ENCODE measurements around the gene TMEM40.
"Not testable (repeated sequence)": the region's sequence is repeated elsewhere in the genome, so short reads cannot be mapped to it uniquely, and the experiment has no call there.

TMEM40 gene

DNA sequence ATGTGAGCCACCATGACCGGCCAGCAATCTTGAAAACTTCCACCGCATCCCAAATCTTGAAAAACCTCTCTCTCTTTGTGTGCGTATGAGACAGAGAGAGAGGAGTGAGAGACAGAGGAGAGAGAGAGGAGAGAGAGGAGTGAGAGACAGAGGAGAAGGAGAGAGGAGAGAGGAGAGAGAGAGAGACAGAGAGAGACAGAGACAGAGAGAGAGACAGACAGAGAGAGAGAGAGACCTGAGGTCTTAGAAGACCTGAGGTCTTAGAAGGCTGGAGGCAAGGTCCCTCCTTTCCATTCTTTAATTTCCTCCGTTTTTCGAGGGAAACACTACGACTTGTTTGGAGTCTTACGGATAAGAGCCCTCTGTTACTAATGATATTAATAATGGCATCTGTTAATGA lies 39.5 kb downstream of the TMEM40 start:
- no peak for DNase-seq (ENCODE audit: low read depth)

DNA sequence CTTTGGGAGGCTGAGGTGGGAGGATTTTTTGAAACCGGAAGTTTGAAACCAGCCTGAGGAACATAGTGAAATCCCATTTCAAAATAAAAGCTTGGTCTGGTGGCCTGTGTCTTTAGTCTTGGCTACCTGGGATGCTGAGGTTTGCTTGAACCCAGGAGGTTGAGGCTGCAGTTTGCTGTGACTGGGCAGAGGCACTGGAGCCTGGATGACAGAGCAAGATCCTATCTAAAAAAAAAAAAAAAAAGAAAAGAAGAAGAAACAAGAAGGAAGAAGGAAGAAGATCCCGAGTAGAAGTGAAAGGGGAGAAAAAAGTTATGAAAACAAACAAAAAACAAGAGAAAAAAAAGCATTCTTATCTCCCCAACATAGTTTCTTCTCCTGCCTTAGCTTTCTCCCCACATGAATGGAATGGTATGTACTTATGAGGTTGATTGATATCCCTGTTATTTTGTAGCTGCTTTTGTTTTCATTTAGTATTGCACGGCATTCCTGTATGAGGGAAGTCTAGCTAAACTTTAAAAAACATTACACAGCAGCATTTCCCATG lies 42.4 kb downstream of the TMEM40 start:
- peak; percentile 40 for DNase-seq (ENCODE audit: low read depth)

DNA sequence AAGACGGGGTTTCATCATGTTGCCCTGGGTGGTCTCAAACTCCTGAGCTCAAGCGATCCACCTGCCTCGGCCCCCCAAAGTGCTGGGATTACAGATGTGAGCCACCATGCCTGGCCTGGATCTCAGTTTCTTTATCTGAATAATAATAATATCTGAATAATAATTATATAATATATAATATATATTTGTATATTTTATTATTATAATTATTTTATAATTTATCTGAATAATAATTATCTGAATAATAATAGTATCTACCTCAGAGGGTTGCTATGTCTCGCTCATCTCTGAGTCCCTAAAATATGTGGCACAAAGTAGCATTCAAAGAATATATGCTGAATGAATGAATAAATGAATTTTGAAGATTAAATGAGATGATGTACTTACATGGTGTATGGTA lies 44.8 kb downstream of the TMEM40 start:
- no peak for DNase-seq (ENCODE audit: low read depth)

DNA sequence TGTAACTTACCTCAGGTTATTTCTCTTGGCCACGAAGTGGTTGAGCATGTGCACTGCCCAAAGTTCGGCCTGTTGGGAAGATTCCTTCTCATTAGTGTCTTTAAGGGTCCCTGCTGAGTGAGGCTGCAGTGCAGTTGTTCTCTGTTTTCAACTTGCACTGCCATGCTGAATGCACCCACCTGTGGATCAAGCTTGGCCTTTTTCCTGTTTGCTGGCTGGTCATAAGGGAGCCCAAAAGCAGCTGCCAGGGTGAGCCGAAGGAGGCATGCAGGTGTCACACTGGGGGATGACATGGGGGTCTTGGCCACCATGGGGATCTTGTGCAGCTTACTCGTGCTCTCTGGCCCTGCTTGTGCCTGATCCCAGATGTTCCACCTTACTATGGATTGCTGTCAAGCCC lies 49.0 kb downstream of the TMEM40 start:
- DNase-seq (ENCODE audit: low read depth), result no peak

DNA sequence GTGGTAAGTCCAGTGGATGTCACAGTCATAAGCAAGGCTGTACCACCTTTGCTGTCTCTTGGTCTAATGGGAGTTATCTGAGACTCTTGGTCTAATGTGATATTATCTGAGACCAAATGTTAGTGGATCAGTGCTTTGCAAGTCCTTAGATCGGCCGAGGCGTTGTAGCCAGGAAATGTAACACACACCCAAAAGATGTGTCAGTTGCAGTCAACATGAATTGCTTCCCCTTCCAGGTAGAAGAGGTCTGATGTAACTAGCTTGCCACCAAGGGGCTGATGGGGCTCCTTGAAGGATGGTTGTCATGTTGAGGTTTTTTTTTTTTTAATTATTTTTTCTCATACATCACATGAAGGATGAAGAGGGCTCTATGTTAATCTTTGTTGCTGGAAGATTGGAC lies 49.7 kb downstream of the TMEM40 start:
- no peak for DNase-seq (ENCODE audit: low read depth)

DNA sequence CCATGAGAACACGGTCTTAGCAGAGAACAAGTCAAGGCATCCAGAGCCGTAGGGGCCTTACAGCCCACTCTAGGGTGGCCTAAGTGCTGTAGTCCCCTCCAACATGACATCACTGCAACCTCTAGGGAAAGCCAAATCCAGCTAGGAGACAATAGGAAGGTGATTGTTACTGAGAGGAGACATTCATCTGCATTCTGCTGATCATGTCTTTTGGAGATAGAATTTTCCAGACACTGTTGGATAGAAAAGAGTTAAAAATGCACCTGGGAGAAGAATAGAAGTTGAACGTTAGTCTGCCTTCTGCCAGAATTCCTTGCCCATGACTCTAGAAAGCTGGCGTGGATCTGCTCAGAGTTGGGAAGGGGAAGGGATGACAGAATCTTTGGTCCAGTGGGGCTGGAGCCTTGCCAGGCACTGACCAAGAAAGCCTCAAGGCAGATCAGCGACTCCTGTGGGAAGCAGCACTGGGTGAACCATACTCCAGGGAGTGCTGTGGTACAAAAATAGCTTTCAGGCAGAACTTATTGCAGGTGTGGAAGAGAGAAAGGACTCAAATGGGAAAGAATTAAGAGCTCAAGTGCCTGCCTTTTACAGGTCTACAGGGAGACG lies 50.4 kb downstream of the TMEM40 start:
- DNase-seq (ENCODE audit: low read depth), result peak; percentile 96

DNA sequence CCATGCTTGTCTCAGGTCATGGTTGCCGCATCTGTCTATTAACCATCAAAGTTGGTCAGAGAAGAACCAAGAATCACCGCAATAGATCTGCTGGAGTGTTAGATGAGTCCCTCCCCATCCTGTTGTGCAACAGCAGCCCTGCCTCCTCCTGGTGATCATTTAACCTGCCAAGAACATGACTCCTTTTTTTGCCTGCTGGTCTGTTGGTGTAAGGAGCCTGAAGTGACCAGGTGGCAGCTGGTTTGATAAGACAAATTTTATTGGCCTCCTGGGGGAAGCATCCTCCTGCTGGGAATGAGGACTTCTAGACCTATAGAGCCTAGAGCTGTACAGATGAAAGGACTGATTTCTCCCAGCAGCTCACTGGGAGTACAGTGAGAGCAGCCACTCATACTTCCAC lies 51.6 kb downstream of the TMEM40 start:
- peak; percentile 21 for DNase-seq (ENCODE audit: low read depth)

DNA sequence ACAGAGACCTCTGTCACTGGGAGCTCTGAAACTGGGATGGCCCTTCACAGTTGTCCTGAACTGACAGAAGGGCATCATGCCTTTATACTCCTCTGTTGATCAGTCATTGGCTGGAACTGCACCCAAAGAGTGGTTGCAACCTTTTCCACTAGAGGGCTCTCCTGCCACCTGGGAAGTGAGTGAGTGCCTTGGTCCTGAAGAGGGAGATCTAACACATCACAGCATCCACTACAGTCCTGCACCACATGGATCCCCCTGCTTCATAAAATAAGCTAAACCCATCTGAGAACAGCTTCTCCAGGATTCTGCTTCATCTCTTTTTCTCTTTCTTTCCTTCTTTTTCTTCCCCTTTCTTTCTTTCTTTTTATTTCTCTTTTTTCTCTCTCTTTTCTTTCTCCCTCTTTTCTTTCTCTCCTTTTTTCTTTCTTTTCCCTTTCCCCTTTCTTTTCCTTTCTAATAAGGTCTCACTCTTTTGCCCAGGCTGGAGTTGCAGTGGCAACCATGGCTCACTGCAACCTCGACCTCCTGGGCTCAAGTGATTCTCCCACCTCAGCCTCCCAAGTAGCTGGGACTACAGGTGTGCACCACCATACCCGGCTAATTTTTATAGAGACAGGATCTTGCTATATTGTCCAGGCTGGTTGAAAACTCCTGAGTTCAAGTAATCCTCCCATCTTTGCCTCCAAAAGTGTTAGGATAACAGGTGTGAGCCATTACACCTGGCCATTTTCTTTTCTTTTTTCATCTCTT lies 52.4 kb downstream of the TMEM40 start:
- DNase-seq (ENCODE audit: low read depth), result peak; percentile 78

DNA sequence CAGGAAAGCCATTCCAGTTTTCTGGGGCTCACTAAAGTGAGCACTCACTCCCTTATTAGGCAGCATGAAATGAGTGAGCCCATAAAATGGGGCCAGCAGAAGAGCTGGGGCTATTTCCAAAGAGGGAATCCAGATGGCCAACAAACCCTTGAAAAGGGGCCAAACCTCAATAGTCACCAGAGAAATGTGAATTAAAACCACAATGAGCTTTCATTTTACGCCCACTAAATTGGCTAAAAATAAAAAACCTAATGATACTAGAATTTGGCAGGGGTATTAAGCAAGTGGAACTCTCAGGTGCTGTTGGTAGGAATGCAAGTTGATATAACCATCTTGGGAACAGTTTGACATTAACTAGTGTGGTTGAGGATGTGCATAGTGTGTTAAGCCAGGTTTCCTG lies 53.1 kb downstream of the TMEM40 start:
- peak; percentile 79 for DNase-seq (ENCODE audit: low read depth)

DNA sequence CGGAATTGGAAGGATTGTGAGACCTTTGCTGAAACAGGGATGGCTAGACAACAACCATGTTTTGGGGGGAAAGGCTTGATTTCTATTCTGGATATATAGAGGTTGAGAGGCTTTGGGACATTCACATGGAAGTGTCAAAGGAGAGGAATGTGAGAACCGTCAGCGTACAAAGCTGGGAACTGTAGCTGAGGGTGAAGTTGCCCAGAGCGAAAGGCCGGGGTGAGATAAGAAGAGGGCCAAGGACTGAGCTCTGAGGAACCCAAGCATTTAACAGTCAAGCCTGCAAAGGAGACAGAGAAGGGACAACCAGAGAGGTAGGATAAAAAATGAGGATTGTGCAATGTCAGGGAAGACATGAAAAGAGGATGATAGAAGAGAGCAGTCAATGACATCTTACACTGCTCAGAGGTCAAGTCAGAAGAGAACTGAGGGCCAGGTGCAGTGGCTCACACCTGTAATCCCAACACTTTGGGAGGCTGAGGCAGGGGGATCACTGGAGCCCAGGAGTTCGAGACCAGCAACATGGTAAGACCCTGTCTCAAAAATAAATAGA lies 53.6 kb downstream of the TMEM40 start:
- no peak for DNase-seq (ENCODE audit: low read depth)

DNA sequence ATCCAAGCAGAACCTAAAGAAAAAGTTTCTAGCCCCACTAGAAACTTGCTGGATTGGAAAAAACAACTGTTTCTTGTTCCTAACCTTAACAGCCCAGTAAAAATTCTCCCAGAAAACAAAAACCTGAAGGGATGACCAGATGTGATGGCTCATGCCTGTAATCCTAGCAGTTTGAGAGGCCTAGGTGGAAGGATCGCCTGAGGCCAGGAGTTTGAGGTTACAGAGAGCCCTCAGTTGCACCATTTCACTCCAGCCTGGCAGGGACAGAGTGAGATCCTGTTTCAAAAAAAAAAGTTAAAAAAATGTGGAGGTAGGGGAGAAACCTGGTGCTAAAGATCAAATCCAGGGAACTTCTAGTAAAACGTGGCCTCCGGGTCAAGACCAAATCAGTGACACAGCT lies 56.6 kb downstream of the TMEM40 start:
- no peak for DNase-seq (ENCODE audit: low read depth)

DNA sequence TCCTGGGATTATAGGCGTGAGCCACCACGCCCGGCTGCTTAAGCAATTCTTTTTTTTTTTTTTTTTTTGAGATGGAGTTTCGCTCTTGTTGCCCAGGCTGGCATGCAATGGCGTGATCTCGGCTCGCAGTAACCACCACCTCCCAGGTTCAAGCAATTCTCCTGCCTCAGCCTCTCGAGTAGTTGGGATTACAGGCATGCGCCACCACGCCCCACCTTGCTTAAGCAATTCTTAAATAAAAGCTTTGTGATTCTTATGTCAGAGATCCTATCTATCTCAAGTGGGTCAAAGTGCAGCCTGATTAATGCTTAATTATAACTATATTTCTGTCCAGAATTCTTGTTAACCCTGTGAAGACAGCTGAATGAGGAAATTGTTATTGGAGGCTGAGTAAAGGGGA lies 57.5 kb downstream of the TMEM40 start:
- not testable (repeated sequence) for DNase-seq (ENCODE audit: low read depth)

DNA sequence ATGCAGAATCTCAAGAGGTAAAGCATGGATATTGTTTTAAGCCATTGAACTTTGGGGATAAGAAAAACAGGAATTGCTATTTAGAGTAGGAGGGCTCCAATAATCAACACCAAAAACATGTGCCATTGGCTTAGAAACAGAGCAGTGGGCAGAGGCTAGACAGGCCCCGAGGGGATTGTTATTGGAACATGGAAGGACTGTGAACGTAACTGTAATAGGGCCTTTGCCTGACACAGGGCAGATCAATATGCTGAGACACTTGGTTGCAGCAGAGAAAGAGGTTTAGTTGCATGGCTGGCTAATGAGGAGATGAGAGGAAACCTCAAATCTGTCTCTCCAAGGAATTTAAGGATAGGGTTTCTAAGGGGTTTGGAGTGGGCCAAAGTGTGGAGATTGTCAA lies 58.3 kb downstream of the TMEM40 start:
- DNase-seq (ENCODE audit: low read depth), result no peak

DNA sequence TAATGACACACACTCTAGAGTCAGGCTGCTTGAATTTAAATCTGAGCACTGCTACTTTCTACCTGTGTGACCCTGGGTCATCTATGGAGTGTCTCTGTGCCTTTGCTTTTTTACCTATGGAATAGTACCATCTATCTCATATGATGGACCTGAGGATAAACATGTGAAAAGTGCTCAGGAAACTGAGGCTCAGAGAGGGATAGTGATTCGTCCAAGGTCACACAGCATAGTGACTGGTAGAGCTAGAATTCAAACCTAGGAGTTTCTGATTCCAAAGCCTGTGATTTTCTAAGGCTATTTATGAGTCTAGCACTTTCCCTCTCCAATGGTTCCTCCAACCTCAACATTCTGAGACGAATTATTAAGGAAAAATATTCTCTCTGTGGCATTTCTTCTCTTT lies 63.1 kb downstream of the TMEM40 start:
- DNase-seq (ENCODE audit: low read depth), result no peak

DNA sequence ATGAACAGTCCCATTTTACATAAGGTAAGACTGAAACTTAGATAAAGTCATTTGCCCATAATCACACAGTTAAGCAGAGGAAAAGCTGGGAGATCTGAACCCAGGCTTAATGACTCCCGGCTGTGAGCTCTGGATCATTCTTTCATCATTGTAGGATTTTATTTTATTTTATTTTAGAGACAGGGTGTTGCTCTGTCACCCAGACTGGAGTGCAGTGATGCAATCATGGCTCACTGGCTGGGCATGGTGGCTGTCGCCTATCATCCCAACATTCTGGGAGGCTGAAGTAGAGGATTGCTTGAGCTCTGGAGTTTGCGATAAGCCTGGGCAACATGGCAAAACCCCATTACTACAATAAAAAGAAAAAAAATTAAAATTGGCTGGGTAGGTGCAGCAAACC lies 63.9 kb downstream of the TMEM40 start:
- DNase-seq (ENCODE audit: low read depth), result peak; percentile 34

DNA sequence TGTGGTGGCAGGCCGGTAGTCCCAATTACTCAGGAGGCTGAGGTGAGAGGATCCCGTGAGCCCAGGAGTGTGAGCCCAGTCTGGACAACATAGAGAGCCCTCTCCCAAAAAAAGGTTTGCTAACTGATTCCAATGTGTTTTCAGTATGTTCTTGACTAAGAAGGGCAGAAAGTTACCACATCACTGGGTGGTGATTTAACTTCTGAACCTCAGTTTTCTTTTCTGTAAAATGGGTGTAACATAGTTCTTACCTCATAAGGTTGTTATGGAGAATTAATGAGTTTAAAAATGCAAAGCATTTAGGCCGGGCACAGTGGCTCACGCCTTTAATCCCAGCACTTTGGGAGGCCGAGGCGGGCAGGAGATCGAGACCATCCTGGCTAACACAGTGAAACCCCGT lies 66.6 kb downstream of the TMEM40 start:
- no peak for DNase-seq (ENCODE audit: low read depth)

DNA sequence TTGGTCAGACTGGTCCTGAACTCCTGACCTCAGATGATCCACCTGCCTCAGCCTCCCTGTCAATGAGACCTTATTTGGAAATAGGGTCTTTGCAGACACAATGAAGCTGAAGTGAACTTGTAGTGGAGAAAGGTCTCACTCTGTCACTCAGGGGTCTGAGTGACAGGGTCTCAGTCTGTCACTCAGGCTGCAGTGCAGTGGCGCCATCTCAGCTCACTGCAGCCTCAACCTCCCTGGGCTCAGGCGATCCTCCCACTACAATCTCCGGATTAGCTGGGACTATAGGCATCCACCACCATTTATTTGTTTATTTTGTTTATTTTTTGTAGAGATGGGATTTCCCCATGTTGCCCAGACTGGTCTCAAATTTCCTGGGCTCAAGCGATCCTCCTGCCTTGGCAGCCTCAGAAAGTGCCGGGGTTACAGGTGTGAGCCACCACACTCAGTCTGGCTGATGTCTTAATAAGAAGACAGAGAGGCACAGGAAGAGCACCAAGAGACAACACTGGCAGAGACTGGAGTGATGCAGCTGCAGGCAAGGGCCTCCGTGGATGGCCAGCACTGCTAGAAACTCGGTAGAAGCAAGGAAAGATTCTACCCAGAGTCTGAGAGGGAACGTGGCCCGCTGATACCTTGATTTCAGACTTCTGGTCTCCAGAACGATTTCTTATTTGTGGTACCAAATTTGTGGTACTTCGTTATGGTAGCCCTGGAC lies 68.9 kb downstream of the TMEM40 start:
- DNase-seq (ENCODE audit: low read depth), result no peak

DNA sequence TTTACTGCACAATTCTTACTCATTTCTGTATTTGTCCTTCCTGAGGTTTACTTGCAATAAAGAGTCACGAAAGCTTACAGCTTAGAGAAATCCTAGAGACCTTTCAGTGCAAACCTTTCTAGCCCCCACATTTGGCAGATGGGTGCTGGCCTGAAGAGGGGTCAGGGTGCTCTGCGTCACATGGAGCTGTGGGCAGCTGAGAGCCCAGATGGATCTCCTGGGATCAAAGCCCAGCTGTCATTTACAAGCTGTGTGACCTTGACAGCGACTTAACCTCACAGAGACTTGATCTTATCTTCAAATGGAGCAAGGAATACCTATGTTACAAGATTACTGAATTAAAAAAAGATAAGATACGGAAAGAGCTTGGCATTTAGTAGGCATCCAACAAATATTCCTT lies 71.1 kb downstream of the TMEM40 start:
- no peak for DNase-seq (ENCODE audit: low read depth)

DNA sequence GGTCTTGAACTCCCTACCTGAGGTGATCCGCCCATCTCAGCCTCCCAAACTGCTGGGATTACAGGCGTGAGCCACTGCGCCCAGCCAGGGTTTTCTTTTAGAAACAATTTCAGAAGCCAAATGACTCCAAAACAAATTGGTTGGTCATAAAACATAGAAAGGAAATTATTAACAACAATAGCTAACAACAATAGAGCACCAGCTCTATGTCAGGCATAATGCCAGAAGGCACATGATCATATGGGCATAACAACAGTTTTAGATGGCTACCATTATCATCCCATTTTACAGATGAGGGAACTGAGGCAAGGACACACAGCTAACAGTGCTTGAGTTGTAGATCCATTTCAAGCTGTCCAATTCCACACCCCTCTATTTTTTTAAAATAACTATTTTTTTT lies 73.0 kb downstream of the TMEM40 start:
- DNase-seq (ENCODE audit: low read depth), result no peak

Measured in EH (cell line).